PC-3 (cell line): Measurements from ENCODE around the gene NUB1. TPM values are rescaled to one million over a fixed set of nuclear protein-coding genes. Genes with fewer than 3 reads are reported as not detected.

Experiments used
- ATAC-seq: fragments of 200-7000 bp; cut with Tn5 transposase; 2 replicates; pipeline ENCODE4 v1.9.1; 2020; ENCODE audit warnings: mild to moderate bottlenecking, moderate library complexity
- BruUV-seq: library from RNA; stranded (reverse); fragments of 400-500 nt; replicated peaks from 2 replicates; lab custom pipeline; 2021; lab: Mats Ljungman, UMichigan
- CTCF ChIA-PET: fragments of 300-600 bp; sonication (Branson Sonifier 250); formaldehyde crosslinking; loops from one replicate; lab custom pipeline; 2022; ENCODE audit warnings: antibody characterized with exemption; lab: Charles Lee
- POLR2A ChIA-PET: fragments of 300-600 bp; sonication (Branson Sonifier 250); formaldehyde crosslinking; loops from one replicate; lab custom pipeline; 2022; ENCODE audit warnings: antibody characterized with exemption; ENCODE audit not compliant: unreplicated experiment; lab: Charles Lee
- DNase-seq: peaks from one replicate; pipeline ENCODE4 v3.0.0-alpha.2; 2015
- H2AFZ ChIP-seq: fragments of 300-600 bp; sonication (generic); 2 replicates; pipeline ENCODE4 v1.6.0; 2016; ENCODE audit warnings: antibody characterized with exemption, low read length
- H3F3A ChIP-seq: fragments of 300-600 bp; sonication (generic); one replicate; pipeline ENCODE4 v1.6.0; 2017; ENCODE audit warnings: antibody characterized with exemption, low read length, control low read depth, mild to moderate bottlenecking; ENCODE audit not compliant: unreplicated experiment
- H3K27ac ChIP-seq: fragments of 300-600 bp; sonication (generic); 2 replicates; pipeline ENCODE4 v1.5.1; 2016; ENCODE audit warnings: mild to moderate bottlenecking, low read length
- H3K27me3 ChIP-seq: fragments of 300-600 bp; sonication (generic); 2 replicates; pipeline ENCODE4 v1.6.1; 2016; ENCODE audit warnings: low read length, mixed read lengths
- H3K36me3 ChIP-seq: fragments of 300-600 bp; sonication (generic); 2 replicates; pipeline ENCODE4 v1.6.1; 2016; ENCODE audit warnings: low read depth, mixed run types, low read length, mixed read lengths
- H3K4me1 ChIP-seq: fragments of 300-600 bp; sonication (generic); 2 replicates; pipeline ENCODE4 v1.5.1; 2016; ENCODE audit warnings: low read length; ENCODE audit not compliant: insufficient read depth
- H3K4me2 ChIP-seq: fragments of 300-600 bp; sonication (generic); 2 replicates; pipeline ENCODE4 v1.6.0; 2016; ENCODE audit warnings: low read length
- H3K4me3 ChIP-seq: fragments of 300-600 bp; sonication (generic); 2 replicates; pipeline ENCODE4 v1.5.1; 2016; ENCODE audit warnings: mild to moderate bottlenecking, low read length, mixed read lengths
- H3K79me2 ChIP-seq: fragments of 300-600 bp; sonication (generic); 2 replicates; pipeline ENCODE4 v1.6.1; 2017; ENCODE audit warnings: low read length, mixed read lengths
- H3K9ac ChIP-seq: fragments of 300-600 bp; sonication (generic); 2 replicates; pipeline ENCODE4 v1.6.0; 2016; ENCODE audit warnings: mild to moderate bottlenecking, low read length
- H3K9me2 ChIP-seq: fragments of 300-600 bp; sonication (generic); replicated peaks from 2 replicates; pipeline ENCODE4 v1.6.1; 2016; ENCODE audit warnings: mixed run types, low read length, mixed read lengths
- H3K9me3 ChIP-seq: fragments of 300-600 bp; sonication (generic); 2 replicates; pipeline ENCODE4 v1.6.1; 2016; ENCODE audit warnings: low read length, mixed read lengths
- H4K20me1 ChIP-seq: fragments of 300-600 bp; sonication (generic); 2 replicates; pipeline ENCODE4 v1.6.1; 2016; ENCODE audit warnings: low read length, mixed read lengths
- CTCF ChIP-seq: fragments of 300-600 bp; sonication (generic); conservative IDR thresholded peaks from 2 replicates; pipeline ENCODE4 v1.5.1; 2017; ENCODE audit warnings: antibody characterized with exemption, low read depth, mild to moderate bottlenecking, low read length
- EZH2 ChIP-seq: fragments of 300-600 bp; sonication (generic); IDR thresholded peaks from one replicate; pipeline ENCODE4 v1.6.1; 2017; ENCODE audit warnings: antibody characterized with exemption, mild to moderate bottlenecking, low read length; ENCODE audit not compliant: unreplicated experiment
- EZH2phosphoT487 ChIP-seq: fragments of 300-600 bp; sonication (generic); IDR thresholded peaks from 2 replicates; pipeline ENCODE4 v1.6.1; 2018; ENCODE audit warnings: mild to moderate bottlenecking, antibody characterized with exemption, low read length, borderline replicate concordance
- intact Hi-C: fragments of 100-400 bp; cut with micrococcal nuclease; formaldehyde crosslinking; loops from 2 replicates; pipeline ENCODE4 v1.9.0; 2023
- total RNA-seq: library from RNA; depleted of rRNA; stranded (reverse); fragments of >200 nt; gene quantifications from 2 replicates; pipeline ENCODE4 v1.2.3, GENCODE V29; 2014

Gene NUB1
- total RNA-seq, 1 experiment from 2014 or later = 40.1 TPM

GRCh38 chr7:151366166-151366879 is 24.7 kb downstream of the NUB1 start:
- ATAC-seq = no peak
- H3K4me2 ChIP-seq = no peak overlapping the region
- no peak for DNase-seq
- no TSS peak for BruUV-seq
- H3K9me3 ChIP-seq = no peaks in the 10 kb centered on the region
- H3K27me3 ChIP-seq = no peaks in the 10 kb centered on the region
- H3K9ac ChIP-seq = no peak overlapping the region
- intact Hi-C loops = loop anchor here (2.0 kb wide), 1 partner anchor 392 kb away; no protein-coding TSS in a partner anchor
- no peaks in the 10 kb centered on the region for H3K9me2 ChIP-seq
- H2AFZ ChIP-seq = no peak overlapping the region
- ChIA-PET POLR2A (no interaction called here), CTCF (interaction anchor here (0.6 to 0.7 kb wide), 2 partner anchors 82 to 349 kb away, joined by 3 to 4 read pairs; no protein-coding TSS in a partner anchor)
- H3F3A ChIP-seq = no peaks in the 10 kb centered on the region
- H3K79me2 ChIP-seq = no peaks in the 10 kb centered on the region
- no peak overlapping the region for H3K27ac ChIP-seq
- H3K4me3 ChIP-seq = no peak overlapping the region
- peaks cover 3% of the 10 kb centered on the region; the same call in 1 of the 2 replicates for H3K4me1 ChIP-seq
- peaks cover 6% of the 10 kb centered on the region; the same call in 1 of the 2 replicates for H3K36me3 ChIP-seq
- H4K20me1 ChIP-seq = no peaks in the 10 kb centered on the region
- no peak for TF ChIP-seq EZH2phosphoT487

- no peak for ATAC-seq
- intact Hi-C loops = loop anchor here (2.0 kb wide), 1 partner anchor 392 kb away; no protein-coding TSS in a partner anchor
Observed at GRCh38 chr7:151366880-151367222, 25.2 kb downstream of the NUB1 start.

GRCh38 chr7:151367284-151367683 is 25.7 kb downstream of the NUB1 start:
- intact Hi-C loops = loop anchor here (2.0 kb wide), 1 partner anchor 392 kb away; no protein-coding TSS in a partner anchor
- Histone ChIP-seq H3K27ac (no peak overlapping the region), H3K36me3 (0 out of 2 replicates have a peak, but pooled peaks cover 4% of the 10 kb centered on the region), H3K9ac (no peak overlapping the region), H3K79me2 (no peaks in the 10 kb centered on the region), H2AFZ (no peak overlapping the region), H3K9me2 (no peaks in the 10 kb centered on the region), H3K4me1 (peaks cover 3% of the 10 kb centered on the region; the same call in 1 of the 2 replicates), H4K20me1 (no peaks in the 10 kb centered on the region), H3K27me3 (no peaks in the 10 kb centered on the region), H3K4me2 (no peak overlapping the region), H3F3A (no peaks in the 10 kb centered on the region), H3K4me3 (no peak overlapping the region), H3K9me3 (no peaks in the 10 kb centered on the region)
- TF ChIP-seq EZH2 = no peak
- no peak for TF ChIP-seq CTCF
- no peak for TF ChIP-seq EZH2phosphoT487
- BruUV-seq = no TSS peak
- ATAC-seq (peak; percentile 51), DNase-seq (peak; percentile 10)
- ChIA-PET CTCF (no interaction called here), POLR2A (no interaction called here)

More at GRCh38 chr7:151366880-151367222, 25.2 kb downstream of the NUB1 start:
- H3K27me3 ChIP-seq = no peaks in the 10 kb centered on the region
- ChIA-PET POLR2A (no interaction called here), CTCF (no interaction called here)
- H3K36me3 ChIP-seq = 0 out of 2 replicates have a peak, but pooled peaks cover 4% of the 10 kb centered on the region
- no peak overlapping the region for H3K4me2 ChIP-seq
- no peak overlapping the region for H3K27ac ChIP-seq
- peaks cover 3% of the 10 kb centered on the region; the same call in 1 of the 2 replicates for H3K4me1 ChIP-seq
- no TSS peak for BruUV-seq
- no peak overlapping the region for H3K9ac ChIP-seq
- H3K9me2 ChIP-seq = no peaks in the 10 kb centered on the region
- H3K9me3 ChIP-seq = no peaks in the 10 kb centered on the region
- no peaks in the 10 kb centered on the region for H3F3A ChIP-seq
- H2AFZ ChIP-seq = no peak overlapping the region
- no peak for DNase-seq
- H3K79me2 ChIP-seq = no peaks in the 10 kb centered on the region
- TF ChIP-seq CTCF (no peak), EZH2phosphoT487 (no peak), EZH2 (no peak)
- no peak overlapping the region for H3K4me3 ChIP-seq
- H4K20me1 ChIP-seq = no peaks in the 10 kb centered on the region
